Neural crest cell (in vitro differentiated cells): ENCODE measurements around the gene ASGR1. TPM values are rescaled to one million over a fixed set of nuclear protein-coding genes. Genes with fewer than 3 reads are reported as not detected.
"Not testable (repeated sequence)": the region's sequence is repeated elsewhere in the genome, so short reads cannot be mapped to it uniquely, and the experiment has no call there.

Experiments
- DNase-seq: peaks from one replicate; pipeline ENCODE4 v3.0.0; 2021; ENCODE audit warnings: low read depth, mixed read lengths, low spot score
- H3K27ac Mint-ChIP-seq: one replicate; pipeline ENCODE4 v1.8.0; 2021; ENCODE audit warnings: mild to moderate bottlenecking, mixed read lengths; ENCODE audit not compliant: unreplicated experiment
- H3K27me3 Mint-ChIP-seq: 2 replicates; pipeline ENCODE4 v1.8.0; 2021; ENCODE audit warnings: low read depth, mild to moderate bottlenecking, mixed read lengths
- H3K36me3 Mint-ChIP-seq: 2 replicates; pipeline ENCODE4 v1.8.0; 2021; ENCODE audit warnings: low read depth, mild to moderate bottlenecking, mixed read lengths
- H3K4me1 Mint-ChIP-seq: 2 replicates; pipeline ENCODE4 v1.8.0; 2021; ENCODE audit warnings: mixed read lengths
- H3K4me3 Mint-ChIP-seq: one replicate; pipeline ENCODE4 v1.8.0; 2021; ENCODE audit warnings: mild to moderate bottlenecking, mixed read lengths
- H3K9me3 Mint-ChIP-seq: 2 replicates; pipeline ENCODE4 v1.8.0; 2021; ENCODE audit warnings: mixed read lengths
- total RNA-seq: library from RNA; stranded (reverse); gene quantifications from 2 replicates; pipeline ENCODE4 v1.2.1, GENCODE V29; 2021
- TF ChIP-seq, protein P1 (sequence below): fragments of 200-600 bp; sonication (generic); conservative IDR thresholded peaks from 2 replicates; pipeline ENCODE4 v1.5.0; 2021; ENCODE audit warnings: antibody characterized with exemption, mild to moderate bottlenecking

Gene ASGR1
- total RNA-seq, 1 donor from 2014 or later: 11.2 TPM

- no peaks in the 10 kb centered on the region for H3K36me3 Mint-ChIP-seq
- no peaks in the 10 kb centered on the region for H3K4me1 Mint-ChIP-seq
- H3K27me3 Mint-ChIP-seq: peaks cover 4% of the 10 kb centered on the region
- no peak overlapping the region for H3K4me3 Mint-ChIP-seq
- TF ChIP-seq, protein P1, sequence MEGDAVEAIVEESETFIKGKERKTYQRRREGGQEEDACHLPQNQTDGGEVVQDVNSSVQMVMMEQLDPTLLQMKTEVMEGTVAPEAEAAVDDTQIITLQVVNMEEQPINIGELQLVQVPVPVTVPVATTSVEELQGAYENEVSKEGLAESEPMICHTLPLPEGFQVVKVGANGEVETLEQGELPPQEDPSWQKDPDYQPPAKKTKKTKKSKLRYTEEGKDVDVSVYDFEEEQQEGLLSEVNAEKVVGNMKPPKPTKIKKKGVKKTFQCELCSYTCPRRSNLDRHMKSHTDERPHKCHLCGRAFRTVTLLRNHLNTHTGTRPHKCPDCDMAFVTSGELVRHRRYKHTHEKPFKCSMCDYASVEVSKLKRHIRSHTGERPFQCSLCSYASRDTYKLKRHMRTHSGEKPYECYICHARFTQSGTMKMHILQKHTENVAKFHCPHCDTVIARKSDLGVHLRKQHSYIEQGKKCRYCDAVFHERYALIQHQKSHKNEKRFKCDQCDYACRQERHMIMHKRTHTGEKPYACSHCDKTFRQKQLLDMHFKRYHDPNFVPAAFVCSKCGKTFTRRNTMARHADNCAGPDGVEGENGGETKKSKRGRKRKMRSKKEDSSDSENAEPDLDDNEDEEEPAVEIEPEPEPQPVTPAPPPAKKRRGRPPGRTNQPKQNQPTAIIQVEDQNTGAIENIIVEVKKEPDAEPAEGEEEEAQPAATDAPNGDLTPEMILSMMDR: no peak
- no peak overlapping the region for H3K27ac Mint-ChIP-seq
- H3K9me3 Mint-ChIP-seq: no peaks in the 10 kb centered on the region
- DNase-seq: no peak
Observed at GRCh38 chr17:7175330-7175733, 3.8 kb downstream of the ASGR1 start.

DNA sequence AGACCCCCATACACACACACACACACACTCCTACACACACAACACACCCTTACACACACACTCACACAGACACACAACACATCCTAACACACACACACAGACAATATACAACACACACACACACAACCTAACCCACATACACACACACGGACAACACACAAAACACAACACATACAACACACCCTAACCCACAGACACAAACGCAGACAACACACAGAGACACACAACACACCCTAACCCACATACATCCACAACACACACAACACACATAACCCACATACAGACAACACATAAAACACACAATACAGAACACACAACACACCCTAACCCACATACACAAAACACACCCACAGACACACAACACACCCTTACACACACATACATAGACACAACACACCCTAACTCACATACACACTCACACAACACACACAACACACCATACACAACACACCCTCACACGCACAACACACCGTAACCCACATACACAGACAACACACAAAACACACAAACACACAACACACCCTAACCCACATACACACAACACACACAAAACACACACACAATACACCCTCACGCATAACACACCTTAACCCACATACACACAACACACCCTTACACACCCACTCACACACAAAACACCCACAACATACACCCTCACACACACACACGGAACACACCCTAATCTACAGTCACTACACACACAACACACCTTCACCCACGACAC is 4.4 kb downstream of the ASGR1 start:
- DNase-seq: no peak

DNA sequence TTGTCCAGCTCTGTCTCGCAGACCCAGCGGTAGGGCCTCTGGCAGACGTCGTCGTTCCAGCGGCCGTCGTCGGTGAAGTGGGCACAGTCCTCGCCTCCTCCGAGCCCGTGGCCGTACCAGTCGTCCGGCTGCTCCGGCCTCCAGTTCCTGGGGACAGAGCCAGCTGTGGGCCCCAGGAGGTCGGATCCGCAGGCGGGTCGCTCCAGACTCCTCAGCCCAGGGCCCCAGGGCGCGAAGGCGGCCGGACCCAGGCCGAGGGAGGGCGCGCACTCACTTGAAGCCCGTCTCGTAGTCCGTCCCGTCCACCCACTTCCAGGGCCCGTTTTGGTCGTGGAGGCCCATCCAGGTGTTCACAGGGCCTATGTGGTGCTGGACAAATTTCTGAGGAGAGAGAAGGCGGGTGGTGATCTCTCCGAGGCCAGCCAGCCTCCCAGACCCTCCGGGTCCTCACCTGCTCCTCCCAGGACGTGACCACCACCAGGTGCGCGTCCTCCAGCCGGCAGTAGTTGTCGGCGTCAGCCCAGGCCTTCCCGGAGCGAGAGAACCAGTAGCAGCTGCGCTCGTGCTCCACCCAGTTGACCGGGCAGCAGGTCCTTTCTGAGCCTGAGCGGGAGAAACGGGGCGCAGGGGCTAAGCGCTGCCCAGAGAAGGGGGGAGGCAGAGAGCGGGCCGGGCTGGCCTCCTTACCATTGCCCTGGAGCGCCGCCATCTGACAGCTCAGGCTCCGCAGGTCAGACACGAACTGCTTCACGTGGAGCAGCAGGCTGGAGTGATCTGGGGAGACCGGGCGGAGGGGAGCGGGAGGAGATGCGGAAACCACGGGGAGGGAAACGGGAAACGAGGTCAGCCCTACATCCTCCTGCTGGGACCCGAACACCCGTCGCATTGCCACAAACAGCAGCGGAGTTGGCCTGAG is 5.2 kb downstream of the ASGR1 start:
- H3K27me3 Mint-ChIP-seq: peaks cover 4% of the 10 kb centered on the region
- H3K27ac Mint-ChIP-seq: no peak overlapping the region
- DNase-seq: peak; percentile 35
- peaks cover 4% of the 10 kb centered on the region for H3K9me3 Mint-ChIP-seq
- H3K4me3 Mint-ChIP-seq: no peak overlapping the region
- H3K4me1 Mint-ChIP-seq: no peaks in the 10 kb centered on the region
- H3K36me3 Mint-ChIP-seq: peaks cover 5% of the 10 kb centered on the region
- TF ChIP-seq, protein P1: no peak

More for the DNA sequence above, 4.4 kb downstream of the ASGR1 start:
- Mint-ChIP-seq H3K4me3 (no peak overlapping the region), H3K4me1 (no peaks in the 10 kb centered on the region), H3K36me3 (no peaks in the 10 kb centered on the region), H3K27ac (no peak overlapping the region), H3K27me3 (peaks cover 4% of the 10 kb centered on the region), H3K9me3 (no peaks in the 10 kb centered on the region)
- TF ChIP-seq, protein P1: no peak

GRCh38 chr17:7172522-7173191 is 6.5 kb downstream of the ASGR1 start:
- H3K27ac Mint-ChIP-seq, H3K9me3 Mint-ChIP-seq, DNase-seq, H3K4me3 Mint-ChIP-seq, H3K27me3 Mint-ChIP-seq, H3K36me3 Mint-ChIP-seq, H3K4me1 Mint-ChIP-seq: not testable (repeated sequence)

- not testable (repeated sequence) for H3K27me3 Mint-ChIP-seq, H3K9me3 Mint-ChIP-seq, DNase-seq, H3K27ac Mint-ChIP-seq, H3K4me1 Mint-ChIP-seq, H3K4me3 Mint-ChIP-seq, H3K36me3 Mint-ChIP-seq
Observed at GRCh38 chr17:7169565-7169908, 9.6 kb downstream of the ASGR1 start.

DNA sequence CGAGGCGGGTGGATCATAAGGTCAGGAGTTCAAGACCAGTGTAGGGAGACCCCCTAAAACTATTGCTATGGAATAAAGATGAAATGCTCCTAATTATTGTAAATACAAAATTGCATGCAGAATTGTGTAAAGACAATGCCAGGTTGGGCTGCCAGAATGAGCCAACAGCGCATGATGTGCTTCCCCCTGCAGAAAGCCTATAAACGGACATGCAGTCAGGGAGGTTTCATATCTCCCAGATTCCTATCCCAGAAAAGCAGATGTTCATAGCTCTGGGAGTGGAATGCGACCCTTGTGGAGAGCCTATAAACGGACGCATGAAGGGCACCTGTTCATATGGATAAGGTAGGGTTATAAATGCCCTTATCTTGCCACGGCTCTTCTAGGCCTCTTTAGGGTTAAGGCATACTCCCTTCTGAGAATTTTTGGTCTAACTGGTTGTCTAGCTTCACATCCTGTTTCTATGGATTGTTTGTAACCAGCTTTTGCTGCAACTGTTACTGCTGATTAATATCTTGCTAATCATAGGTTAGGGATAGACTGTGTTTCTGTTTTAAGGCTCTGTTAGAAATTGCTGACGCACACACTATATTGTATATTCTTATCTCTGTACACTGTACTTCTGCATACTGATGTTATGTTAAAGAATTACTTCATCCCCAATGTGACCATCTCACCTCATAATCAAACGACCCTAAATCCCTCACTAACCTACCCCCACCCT is 10.2 kb downstream of the ASGR1 start:
- not testable (repeated sequence) for DNase-seq, H3K27ac Mint-ChIP-seq, H3K4me3 Mint-ChIP-seq, H3K9me3 Mint-ChIP-seq, H3K36me3 Mint-ChIP-seq, H3K4me1 Mint-ChIP-seq, H3K27me3 Mint-ChIP-seq
